ENCODE results near the gene CAMTA1. TPM values are rescaled to one million over a fixed set of nuclear protein-coding genes. Genes with fewer than 3 reads are reported as not detected.

CAMTA1 gene
- polyA plus RNA-seq, 1 donor from 2014 or later = 162 TPM

DNA sequence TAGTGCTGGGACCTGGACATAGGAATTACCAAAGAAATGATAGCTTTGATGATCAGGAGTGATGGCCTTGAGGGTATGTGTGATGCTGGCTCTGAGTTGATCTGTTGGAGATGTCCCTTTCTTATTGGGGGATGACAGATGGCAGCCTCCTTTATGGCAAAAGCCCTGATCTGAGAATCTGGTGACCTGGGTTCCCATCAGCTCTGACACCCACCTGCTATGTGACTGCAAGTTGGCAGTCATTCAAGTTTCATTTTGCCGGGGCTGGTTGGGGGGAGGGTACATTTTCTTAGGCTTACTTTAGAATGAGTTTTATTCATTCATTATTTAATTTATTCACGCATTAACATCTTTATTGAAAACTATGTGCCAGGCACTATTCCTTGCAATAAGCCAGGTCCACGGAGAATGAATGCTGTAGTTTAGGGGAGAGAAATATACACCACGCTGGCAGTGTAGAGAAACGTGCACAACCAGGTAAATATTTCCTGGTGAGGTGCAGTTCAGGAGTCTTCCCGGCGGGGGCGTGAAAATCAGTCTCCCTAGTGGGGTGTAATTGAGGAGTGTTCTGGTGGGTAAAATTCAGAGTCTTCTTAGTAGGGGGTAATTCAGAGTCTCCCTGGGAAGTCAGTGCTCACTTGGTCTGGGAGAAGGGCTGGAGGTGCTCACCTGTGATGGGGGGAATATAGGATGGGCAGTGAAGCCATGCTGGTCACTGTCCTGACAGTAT, 401.3 kb downstream of the CAMTA1 start:
- Histone ChIP-seq H3K9ac (ENCODE audit: low read length) (no peak overlapping the region), H2AFZ (ENCODE audit: low read depth, low read length) (no peak overlapping the region), H3K9me2 (ENCODE audit: insufficient read depth, low read length) (no peaks in the 10 kb centered on the region), H3K79me2 (replicated peaks; ENCODE audit: insufficient read depth, low read length) (no peaks in the 10 kb centered on the region), H3K36me3 (ENCODE audit: insufficient read depth, low read length) (no peaks in the 10 kb centered on the region), H3K27me3 (ENCODE audit: insufficient read depth, low read depth, low read length) (no peaks in the 10 kb centered on the region), H4K20me1 (ENCODE audit: insufficient read depth) (no peaks in the 10 kb centered on the region), H3K9me3 (ENCODE audit: low read length) (peaks cover 6% of the 10 kb centered on the region), H3F3A (ENCODE audit: insufficient read depth, low read length, poor library complexity, severe bottlenecking) (no peaks in the 10 kb centered on the region), H3K4me3 (ENCODE audit: low read length) (no peak overlapping the region), H3K4me2 (ENCODE audit: low read length) (no peak overlapping the region), H3K27ac (ENCODE audit: low read length) (no peak overlapping the region)
- TF ChIP-seq POLR2AphosphoS5 (IDR thresholded peaks at IDR 0.05) (no peak), TAF1 (IDR thresholded peaks at IDR 0.05; ENCODE audit: low read depth) (no peak), RAD21 (conservative IDR thresholded peaks at IDR 0.05) (no peak), EZH2 (IDR thresholded peaks at IDR 0.05; ENCODE audit: borderline replicate concordance, insufficient read depth, low read length, poor library complexity, severe bottlenecking) (no peak), EP300 (conservative IDR thresholded peaks at IDR 0.05; ENCODE audit: poor library complexity, severe bottlenecking) (no peak), MXI1 (conservative IDR thresholded peaks at IDR 0.05; ENCODE audit: poor library complexity, severe bottlenecking) (no peak), SMC3 (conservative IDR thresholded peaks at IDR 0.05; ENCODE audit: poor library complexity) (no peak)
- TF ChIP-seq, protein P1, sequence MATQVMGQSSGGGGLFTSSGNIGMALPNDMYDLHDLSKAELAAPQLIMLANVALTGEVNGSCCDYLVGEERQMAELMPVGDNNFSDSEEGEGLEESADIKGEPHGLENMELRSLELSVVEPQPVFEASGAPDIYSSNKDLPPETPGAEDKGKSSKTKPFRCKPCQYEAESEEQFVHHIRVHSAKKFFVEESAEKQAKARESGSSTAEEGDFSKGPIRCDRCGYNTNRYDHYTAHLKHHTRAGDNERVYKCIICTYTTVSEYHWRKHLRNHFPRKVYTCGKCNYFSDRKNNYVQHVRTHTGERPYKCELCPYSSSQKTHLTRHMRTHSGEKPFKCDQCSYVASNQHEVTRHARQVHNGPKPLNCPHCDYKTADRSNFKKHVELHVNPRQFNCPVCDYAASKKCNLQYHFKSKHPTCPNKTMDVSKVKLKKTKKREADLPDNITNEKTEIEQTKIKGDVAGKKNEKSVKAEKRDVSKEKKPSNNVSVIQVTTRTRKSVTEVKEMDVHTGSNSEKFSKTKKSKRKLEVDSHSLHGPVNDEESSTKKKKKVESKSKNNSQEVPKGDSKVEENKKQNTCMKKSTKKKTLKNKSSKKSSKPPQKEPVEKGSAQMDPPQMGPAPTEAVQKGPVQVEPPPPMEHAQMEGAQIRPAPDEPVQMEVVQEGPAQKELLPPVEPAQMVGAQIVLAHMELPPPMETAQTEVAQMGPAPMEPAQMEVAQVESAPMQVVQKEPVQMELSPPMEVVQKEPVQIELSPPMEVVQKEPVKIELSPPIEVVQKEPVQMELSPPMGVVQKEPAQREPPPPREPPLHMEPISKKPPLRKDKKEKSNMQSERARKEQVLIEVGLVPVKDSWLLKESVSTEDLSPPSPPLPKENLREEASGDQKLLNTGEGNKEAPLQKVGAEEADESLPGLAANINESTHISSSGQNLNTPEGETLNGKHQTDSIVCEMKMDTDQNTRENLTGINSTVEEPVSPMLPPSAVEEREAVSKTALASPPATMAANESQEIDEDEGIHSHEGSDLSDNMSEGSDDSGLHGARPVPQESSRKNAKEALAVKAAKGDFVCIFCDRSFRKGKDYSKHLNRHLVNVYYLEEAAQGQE (IDR thresholded peaks at IDR 0.05; ENCODE audit: borderline replicate concordance) = no peak
- TF ChIP-seq, protein P2, sequence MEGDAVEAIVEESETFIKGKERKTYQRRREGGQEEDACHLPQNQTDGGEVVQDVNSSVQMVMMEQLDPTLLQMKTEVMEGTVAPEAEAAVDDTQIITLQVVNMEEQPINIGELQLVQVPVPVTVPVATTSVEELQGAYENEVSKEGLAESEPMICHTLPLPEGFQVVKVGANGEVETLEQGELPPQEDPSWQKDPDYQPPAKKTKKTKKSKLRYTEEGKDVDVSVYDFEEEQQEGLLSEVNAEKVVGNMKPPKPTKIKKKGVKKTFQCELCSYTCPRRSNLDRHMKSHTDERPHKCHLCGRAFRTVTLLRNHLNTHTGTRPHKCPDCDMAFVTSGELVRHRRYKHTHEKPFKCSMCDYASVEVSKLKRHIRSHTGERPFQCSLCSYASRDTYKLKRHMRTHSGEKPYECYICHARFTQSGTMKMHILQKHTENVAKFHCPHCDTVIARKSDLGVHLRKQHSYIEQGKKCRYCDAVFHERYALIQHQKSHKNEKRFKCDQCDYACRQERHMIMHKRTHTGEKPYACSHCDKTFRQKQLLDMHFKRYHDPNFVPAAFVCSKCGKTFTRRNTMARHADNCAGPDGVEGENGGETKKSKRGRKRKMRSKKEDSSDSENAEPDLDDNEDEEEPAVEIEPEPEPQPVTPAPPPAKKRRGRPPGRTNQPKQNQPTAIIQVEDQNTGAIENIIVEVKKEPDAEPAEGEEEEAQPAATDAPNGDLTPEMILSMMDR (IDR thresholded peaks at IDR 0.05; ENCODE audit: poor library complexity, severe bottlenecking) = no peak

DNA sequence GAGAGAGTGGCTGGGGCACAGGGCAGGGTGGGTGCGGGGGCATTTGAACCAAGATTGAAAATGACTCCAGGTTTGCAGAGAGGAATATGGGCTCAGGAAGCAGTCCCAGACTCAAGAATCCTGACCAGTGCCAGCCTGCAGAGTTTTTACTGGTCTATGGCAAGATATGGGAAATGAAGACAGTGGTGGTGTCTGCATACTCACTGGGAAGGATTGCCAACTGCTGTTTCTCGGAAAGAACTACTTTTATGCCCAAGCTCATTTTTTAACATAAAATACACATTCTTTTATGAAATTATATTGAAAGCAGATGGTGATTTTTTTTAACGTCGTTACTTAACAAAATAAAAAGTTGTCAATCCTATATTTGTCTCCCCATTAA, 401.8 kb downstream of the CAMTA1 start:
- Histone ChIP-seq H3K9ac (ENCODE audit: low read length) (no peak overlapping the region), H3K79me2 (replicated peaks; ENCODE audit: insufficient read depth, low read length) (no peaks in the 10 kb centered on the region), H3K9me2 (ENCODE audit: insufficient read depth, low read length) (no peaks in the 10 kb centered on the region), H4K20me1 (ENCODE audit: insufficient read depth) (no peaks in the 10 kb centered on the region), H3K27ac (ENCODE audit: low read length) (no peak overlapping the region), H3K27me3 (ENCODE audit: insufficient read depth, low read depth, low read length) (no peaks in the 10 kb centered on the region), H3K4me2 (ENCODE audit: low read length) (no peak overlapping the region), H3F3A (ENCODE audit: insufficient read depth, low read length, poor library complexity, severe bottlenecking) (no peaks in the 10 kb centered on the region), H3K36me3 (ENCODE audit: insufficient read depth, low read length) (no peaks in the 10 kb centered on the region), H3K4me3 (ENCODE audit: low read length) (no peak overlapping the region), H2AFZ (ENCODE audit: low read depth, low read length) (no peak overlapping the region), H3K9me3 (ENCODE audit: low read length) (peaks cover under 1% of the 10 kb centered on the region)
- no peak for TF ChIP-seq TAF1 (IDR thresholded peaks at IDR 0.05; ENCODE audit: low read depth)
- TF ChIP-seq, protein P2 (IDR thresholded peaks at IDR 0.05; ENCODE audit: poor library complexity, severe bottlenecking) = no peak
- no peak for TF ChIP-seq SMC3 (conservative IDR thresholded peaks at IDR 0.05; ENCODE audit: poor library complexity)
- no peak for TF ChIP-seq MXI1 (conservative IDR thresholded peaks at IDR 0.05; ENCODE audit: poor library complexity, severe bottlenecking)

Measured in neural cell (in vitro differentiated cells).